ENCODE data around the gene PLCD3. TPM values are rescaled to one million over a fixed set of nuclear protein-coding genes. Genes with fewer than 3 reads are reported as not detected.

PLCD3 gene
- total and polyA plus RNA-seq, 2 of the 4 experiments (the other 2 are of a cell fraction): 5.6 to 36.6 TPM

GRCh38 chr17:45162025-45162687 is 29.8 kb upstream of the PLCD3 start:
- dilution Hi-C loops (cut with HindIII; ENCODE audit: low sequenced_read_pairs, unreplicated experiment): no loop called here
- Histone ChIP-seq H3K4ac (ENCODE audit: low read depth, low read length) (peak overlapping the region; percentile 45), H2AFZ (replicated peaks; ENCODE audit: low read length, poor library complexity) (peak overlapping the region; percentile 93), H3K23ac (ENCODE audit: low read depth, low read length) (peak overlapping the region; percentile 26), H3K9me3 (ENCODE audit: control insufficient read depth, insufficient read depth, low read length) (no peaks in the 10 kb centered on the region), H3K4me3 (ENCODE audit: insufficient read depth, low read depth, low read length) (peak overlapping the region; percentile 21), H3K9ac (ENCODE audit: low read depth, low read length) (peak overlapping the region; percentile 64), H4K20me1 (ENCODE audit: insufficient read depth, low read length) (peaks cover 6% of the 10 kb centered on the region), H3K27ac (ENCODE audit: insufficient read depth, low read length) (peak overlapping the region; percentile 55), H3K18ac (ENCODE audit: low read depth, low read length) (peak overlapping the region; percentile 17; the same call in 1 of the 2 replicates), H3K4me2 (ENCODE audit: low read depth, low read length) (peak overlapping the region; percentile 85), H2BK20ac (ENCODE audit: low read depth, low read length) (0 out of 2 replicates have a peak overlapping the region, but pooled peaks have one; percentile 3), H2AK5ac (ENCODE audit: low read depth, low read length) (peak overlapping the region; percentile 86), H3K79me1 (ENCODE audit: low read depth in 1 of 2, low read length in 2 of 2) (peaks cover 5 to 44% of the 10 kb centered on the region in 2 experiments; a peak in 3 of 4 replicates), H3K56ac (ENCODE audit: extremely low read depth, insufficient read depth, low read length) (peak overlapping the region; percentile 23), H2BK120ac (ENCODE audit: low read depth, low read length) (peak overlapping the region; percentile 2; the same call in 1 of the 2 replicates), H2AK9ac (replicated peaks; ENCODE audit: low read depth, low read length, poor library complexity) (peak overlapping the region; percentile 78), H3K9me1 (ENCODE audit: insufficient read depth, low read length) (peaks cover 19% of the 10 kb centered on the region), H3K27me3 (ENCODE audit: control insufficient read depth, insufficient read depth, low read length) (no peaks in the 10 kb centered on the region), H3K36me3 (ENCODE audit: control insufficient read depth, insufficient read depth, low read length) (no peaks in the 10 kb centered on the region), H4K91ac (ENCODE audit: insufficient read depth, low read depth, low read length) (peak overlapping the region; percentile 74), H3K14ac (replicated peaks; ENCODE audit: low read depth, low read length) (peak overlapping the region; percentile 72), H2BK5ac (ENCODE audit: low read depth, low read length, poor library complexity, severe bottlenecking) (peak overlapping the region; percentile 61), H4K5ac (ENCODE audit: low read depth, low read length) (peak overlapping the region; percentile 82), H4K8ac (ENCODE audit: low read depth in 2 of 2, low read length in 2 of 2) (peak overlapping the region; percentile 60 to 97), H3K4me1 (ENCODE audit: control insufficient read depth, insufficient read depth, low read length) (peaks cover 17% of the 10 kb centered on the region), H2BK15ac (ENCODE audit: low read depth, low read length) (no peak overlapping the region)
- no TSS peak for BruUV-seq (replicated peaks)
- no peak for TF ChIP-seq RFX5 (IDR thresholded peaks at IDR 0.05; ENCODE audit: low read depth, low read length)
- no peak for TF ChIP-seq RAD21 (IDR thresholded peaks at IDR 0.05; ENCODE audit: low read length)
- TF ChIP-seq POLR2A (IDR thresholded peaks at IDR 0.05; ENCODE audit: low read depth, low read length): no peak
- TF ChIP-seq BHLHE40 (IDR thresholded peaks at IDR 0.05; ENCODE audit: low read depth, low read length): no peak
- ATAC-seq (ENCODE audit: low read depth) (no peak), DNase-seq (no peak)
- 58% methylated on average over 2 of the region's 9 CpGs; no CpG with 5 or more reads in 1 of the 2 experiments for WGBS, 2 experiments (ENCODE audit: extremely low coverage in 2 of 2, insufficient read length in 1 of 2)
- intact Hi-C loops (cut with micrococcal nuclease): no loop called here
- ChIA-PET POLR2A (ENCODE audit: unreplicated experiment) (interaction anchor here (0.7 to 3.1 kb wide), 3 partner anchors 10 to 247 kb away, joined by 3 to 53 read pairs (median 6); partner anchors contain the start of gene HEXIM1), CTCF (interaction anchor here (1.2 to 3.8 kb wide), 4 partner anchors 9 to 27 kb away, joined by 4 to 18 read pairs (median 8); partner anchors contain the start of gene ACBD4)
- in situ Hi-C loops (cut with MboI; ENCODE audit: low sequenced_read_pairs): no loop called here
